ENCODE measurements around the gene BCL6B.

BCL6B gene

DNA sequence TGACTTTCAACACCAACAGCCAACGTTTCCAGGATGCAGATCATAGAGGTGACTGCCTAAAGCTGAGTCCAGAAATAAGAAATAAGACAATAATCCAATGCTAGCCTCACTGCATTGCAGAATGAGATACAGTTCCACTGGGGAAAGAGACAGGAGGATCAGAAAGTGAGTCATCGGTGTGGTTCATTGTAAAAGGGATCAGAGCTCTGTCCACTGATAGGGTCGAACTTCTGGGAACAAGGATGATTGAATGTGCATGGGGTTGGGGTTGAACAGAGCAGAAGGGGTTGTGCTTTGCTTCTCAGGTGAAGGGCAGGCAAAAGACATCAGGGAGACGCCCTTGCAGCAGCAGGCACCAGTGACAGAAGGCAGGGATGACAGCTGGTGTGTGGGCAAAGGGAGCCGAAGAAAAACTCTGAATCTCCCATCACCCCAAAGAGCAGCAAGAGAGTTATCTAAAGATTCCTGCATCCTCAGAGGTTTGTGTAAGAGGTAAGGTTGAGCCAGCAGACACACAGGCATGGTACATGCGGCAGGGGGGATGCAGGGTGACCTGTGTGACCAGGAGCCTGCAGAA is 40.8 kb downstream of the BCL6B start:
- DNase-seq, result no peak

DNA sequence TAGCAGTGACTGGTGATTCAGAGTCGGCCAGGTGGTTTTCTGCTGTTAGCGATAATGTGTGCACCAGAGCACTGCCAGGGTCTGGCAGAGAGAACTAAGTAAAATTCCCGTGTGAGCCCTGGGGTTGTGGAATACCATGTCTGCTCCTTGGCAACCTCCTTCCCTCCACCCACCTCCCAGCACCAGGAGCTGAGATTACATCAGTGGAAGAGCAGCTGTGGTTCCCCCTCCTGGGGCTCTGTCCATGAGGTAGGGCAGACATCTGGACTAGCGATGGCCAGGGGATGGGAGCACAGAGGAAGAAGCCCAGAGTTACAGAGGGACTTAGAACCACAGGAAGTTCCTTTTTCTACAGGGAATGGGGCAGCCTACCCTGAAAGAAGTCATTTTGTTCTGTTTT is 41.4 kb downstream of the BCL6B start:
- no peak for DNase-seq

DNA sequence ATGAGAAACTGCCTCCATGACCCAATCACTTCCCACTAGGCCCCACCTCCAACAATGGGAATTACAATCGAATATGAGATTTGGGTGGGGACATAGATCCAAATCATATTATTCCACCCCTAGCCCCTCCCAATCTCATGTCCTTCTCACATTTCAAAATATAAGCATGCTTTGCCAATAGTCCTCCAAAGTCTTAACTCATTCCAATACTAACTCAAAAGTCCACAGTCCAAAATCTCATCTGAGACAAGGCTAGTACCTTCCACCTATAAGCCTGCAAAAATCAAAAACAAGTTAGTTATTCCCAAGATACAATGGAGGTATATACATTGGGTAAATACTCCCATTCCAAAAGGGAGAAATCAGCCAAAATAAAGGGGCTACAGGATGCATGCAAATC is 44.3 kb downstream of the BCL6B start:
- DNase-seq, result no peak

DNA sequence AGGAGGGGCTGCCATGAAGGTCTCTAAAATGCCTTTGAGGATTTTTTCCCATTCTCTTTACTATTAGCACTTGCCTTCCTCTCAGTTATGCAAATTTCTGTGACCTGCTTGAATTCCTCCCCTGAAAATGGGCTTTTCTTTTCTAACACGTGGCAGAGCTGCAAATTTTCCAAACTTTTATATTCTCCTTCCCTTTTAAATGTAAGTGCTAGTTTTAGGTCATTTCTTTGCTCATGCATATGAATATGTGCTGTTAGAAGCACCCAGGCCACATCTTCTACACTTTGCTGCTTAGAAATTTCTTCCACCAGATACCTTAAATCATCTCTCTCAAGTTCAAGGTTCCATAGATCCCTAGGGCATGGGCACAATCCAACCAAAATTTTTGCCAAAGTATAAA is 45.4 kb downstream of the BCL6B start:
- DNase-seq, result no peak

DNA sequence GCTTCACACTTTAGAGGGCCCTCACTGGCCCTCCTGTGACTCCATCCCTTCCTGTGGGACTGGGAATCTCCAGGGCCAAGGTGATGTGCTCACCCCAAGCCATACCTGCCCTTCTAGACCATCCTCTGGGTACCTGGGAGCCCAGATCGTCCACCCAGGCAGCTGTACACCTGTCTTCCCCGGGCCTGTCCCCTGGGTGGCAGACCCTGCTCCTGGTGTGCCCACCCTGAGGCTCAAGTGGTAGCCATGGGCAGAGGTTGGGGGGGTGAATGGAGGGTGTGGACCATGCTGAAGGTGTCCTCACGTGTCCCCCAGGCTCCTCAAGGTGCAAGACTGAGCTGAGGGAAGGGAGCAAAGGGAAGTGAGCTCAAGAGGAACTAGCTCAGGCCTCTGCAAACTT is 47.9 kb downstream of the BCL6B start:
- no peak for DNase-seq

DNA sequence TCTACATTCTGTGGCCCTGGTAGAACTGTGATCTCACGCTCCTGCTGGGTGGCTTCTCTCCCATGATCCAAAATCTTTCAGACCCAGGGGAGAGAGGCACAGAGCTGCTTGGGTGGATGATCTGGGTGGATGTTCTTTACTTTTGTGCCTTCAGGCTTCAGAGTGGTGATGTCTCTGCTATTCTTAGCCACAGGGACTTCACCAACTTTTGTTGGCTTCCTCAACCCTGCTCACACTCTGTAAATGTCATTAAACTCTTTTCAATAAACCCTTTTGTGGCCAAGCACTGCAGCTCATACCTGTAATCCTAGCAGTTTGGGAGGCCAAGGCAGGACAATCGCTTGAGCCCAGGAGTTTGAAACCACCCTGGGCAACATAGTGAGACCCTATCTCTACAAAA is 49.6 kb downstream of the BCL6B start:
- no peak for DNase-seq

DNA sequence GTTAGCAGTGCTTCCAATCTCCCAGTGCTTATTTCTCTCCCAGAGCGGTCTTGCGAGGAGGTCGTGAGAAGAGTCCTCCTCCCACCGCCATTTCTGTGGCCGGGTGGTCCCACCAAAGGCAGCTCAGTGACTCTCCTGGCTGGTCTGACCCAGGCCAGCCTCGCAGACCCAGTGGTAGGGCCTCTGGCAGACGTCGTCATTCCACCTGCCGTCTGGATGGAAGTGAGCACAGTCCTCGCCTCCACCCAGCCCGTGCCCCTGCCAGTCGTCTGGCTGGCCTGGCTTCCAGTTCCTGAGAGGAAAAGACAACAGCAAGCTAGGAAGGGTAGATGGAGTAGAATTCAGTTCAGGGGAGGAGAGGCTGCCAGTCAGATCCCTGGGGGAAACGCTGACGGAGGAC is 52.1 kb downstream of the BCL6B start:
- no peak for DNase-seq

DNA sequence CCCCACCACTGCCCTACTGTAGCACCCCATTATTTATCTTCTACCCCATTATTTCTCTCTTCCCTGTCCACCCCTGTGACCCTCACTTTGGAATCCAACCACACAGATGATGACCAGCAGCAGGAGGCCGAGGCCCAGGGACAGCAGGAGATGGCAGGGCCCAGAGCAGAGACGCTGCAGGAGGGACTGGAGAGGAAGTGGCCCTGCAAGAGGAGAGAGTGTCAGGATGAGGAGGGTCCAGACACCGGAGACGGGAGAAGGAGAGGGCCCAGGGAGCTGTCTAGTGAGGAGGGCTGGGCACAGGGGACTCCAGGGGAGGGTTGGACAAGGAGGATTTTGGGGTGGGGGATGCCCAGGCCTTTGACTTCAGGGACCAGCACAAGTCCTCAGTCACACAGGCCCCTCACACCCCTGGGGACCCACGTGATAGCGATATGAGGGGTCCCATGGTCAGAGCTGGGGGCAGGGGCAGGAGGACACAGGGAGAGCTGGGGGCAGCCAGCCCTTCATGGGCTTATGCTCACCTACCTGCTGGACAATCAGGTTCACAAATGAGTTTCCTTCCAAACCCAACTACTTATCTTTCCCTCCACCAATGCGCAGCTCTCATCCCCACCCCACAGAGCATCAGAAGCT is 55.2 kb downstream of the BCL6B start:
- DNase-seq, result no peak

DNA sequence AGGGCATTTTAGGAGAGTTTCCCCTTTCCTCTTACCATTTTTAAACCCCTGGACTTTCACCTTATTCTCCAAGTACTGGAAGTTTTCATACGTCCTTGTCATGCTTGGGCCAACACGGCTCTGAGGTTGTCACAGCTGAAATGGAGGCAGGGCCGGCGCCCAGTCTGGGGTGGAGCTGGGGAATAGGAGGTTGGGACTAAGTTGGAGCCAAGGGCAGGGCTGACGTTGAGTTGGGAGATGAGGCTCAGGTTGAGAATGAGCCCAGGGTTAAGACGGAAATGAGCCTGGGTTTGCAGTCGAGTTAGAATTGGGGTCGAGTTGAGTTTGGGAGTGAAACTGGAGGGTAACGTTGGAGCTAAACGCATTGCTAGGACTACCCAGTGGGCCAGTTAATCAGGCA is 55.9 kb downstream of the BCL6B start:
- DNase-seq, result no peak
